ENCODE results near the gene FAM219B.

GRCh38 chr15:74892313-74892712 is 14.3 kb downstream of the FAM219B start:
- TF ChIP-seq POLR2A (IDR thresholded peaks at IDR 0.05; ENCODE audit: low read depth, low read length) = no peak
- no peak for TF ChIP-seq TAF1 (IDR thresholded peaks at IDR 0.05; ENCODE audit: borderline replicate concordance, low read depth, low read length)
